ENCODE results near the gene RNF182.
A peak's percentile ranks its signal among the peaks of the same experiment; 100 is the strongest.
"Not testable (repeated sequence)": the region's sequence is repeated elsewhere in the genome, so short reads cannot be mapped to it uniquely, and the experiment has no call there.

The RNF182 gene, protein sequence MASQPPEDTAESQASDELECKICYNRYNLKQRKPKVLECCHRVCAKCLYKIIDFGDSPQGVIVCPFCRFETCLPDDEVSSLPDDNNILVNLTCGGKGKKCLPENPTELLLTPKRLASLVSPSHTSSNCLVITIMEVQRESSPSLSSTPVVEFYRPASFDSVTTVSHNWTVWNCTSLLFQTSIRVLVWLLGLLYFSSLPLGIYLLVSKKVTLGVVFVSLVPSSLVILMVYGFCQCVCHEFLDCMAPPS

DNA sequence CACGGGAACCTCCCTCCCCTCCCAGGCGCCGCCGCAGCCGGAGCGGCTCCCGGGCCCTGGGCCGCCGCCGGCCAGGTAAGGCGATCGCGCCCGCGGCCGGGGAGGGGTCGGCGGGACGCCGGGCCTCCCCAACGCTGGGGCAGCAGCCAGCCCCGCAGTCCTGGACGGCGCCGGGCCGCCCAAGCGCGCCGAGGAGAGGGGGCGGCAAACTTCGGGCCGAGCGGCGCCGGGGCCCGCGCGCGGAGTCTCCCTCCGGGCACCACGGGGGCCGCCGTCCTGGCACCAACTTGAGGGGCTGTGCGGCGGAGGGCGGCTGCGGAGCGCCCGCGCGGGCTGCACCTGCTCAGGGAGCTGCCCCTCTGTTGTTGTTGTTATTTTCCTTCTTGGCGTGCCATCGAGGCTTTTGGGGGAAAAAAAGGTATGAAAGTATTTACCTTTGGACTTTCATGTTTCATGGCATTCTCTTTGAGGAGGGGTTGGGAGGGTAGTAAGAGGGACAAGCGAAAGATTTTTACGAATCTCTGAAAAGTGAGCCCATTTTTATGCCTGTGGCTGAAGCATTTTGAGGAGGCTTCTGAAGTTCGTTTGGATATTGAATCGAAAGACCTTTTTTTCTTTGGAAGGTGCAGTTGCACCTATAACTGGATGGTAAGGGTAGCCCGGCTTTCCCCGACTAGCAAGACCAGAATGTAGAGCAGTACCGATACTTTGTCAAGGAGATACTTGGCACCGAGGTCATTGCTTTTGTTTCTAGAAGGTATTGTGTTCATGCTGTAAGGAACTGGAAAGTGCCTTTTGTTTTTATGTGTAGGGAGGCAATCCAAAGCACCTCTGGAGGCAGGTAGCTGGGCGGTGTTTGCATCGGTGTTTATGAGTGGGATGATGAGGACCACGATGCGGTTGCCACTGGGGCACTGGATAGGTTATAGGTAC, at the start of gene RNF182:
Gene RNF182 (plus strand): TSS at position 4 of the 933 bp plus-strand sequence. CDS start 52,168 bp downstream, outside the sequence.
- Mint-ChIP-seq H3K4me3 (peak within 1 kb of the TSS; percentile 81), H3K27ac (no peak within 1 kb of the TSS), H3K9me3 (no peaks in the 10 kb centered on the region), H3K27me3 (peaks cover 63% of the 10 kb centered on the region), H3K4me1 (ENCODE audit: low read depth) (peaks cover 16% of the 10 kb centered on the region), H3K36me3 (ENCODE audit: low read depth) (no peaks in the 10 kb centered on the region)

DNA sequence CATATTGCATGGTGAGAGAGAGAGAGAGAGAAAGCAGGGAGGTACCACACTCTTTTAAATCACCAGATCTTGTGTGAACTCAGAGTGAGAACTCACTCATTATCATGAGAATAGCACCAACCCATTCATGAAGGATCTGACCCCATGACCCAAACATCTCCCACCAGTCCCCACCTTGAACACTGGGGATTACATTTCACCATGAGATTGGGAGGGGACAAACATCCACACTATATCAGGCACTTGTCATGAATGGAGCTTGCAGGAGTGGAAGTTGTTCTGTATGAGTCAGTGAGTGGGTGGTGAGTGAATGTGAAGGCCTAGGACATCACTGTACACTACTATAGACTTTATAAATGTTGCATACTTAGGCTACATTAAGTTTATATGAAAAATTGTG, 47.7 kb upstream of the RNF182 start:
- H3K36me3 Mint-ChIP-seq (ENCODE audit: low read depth): no peaks in the 10 kb centered on the region
- peaks cover 16% of the 10 kb centered on the region for H3K4me1 Mint-ChIP-seq (ENCODE audit: low read depth)
- H3K9me3 Mint-ChIP-seq: peaks cover 5% of the 10 kb centered on the region
- H3K4me3 Mint-ChIP-seq: no peak overlapping the region
- peaks cover 13% of the 10 kb centered on the region for H3K27me3 Mint-ChIP-seq
- no peak overlapping the region for H3K27ac Mint-ChIP-seq

DNA sequence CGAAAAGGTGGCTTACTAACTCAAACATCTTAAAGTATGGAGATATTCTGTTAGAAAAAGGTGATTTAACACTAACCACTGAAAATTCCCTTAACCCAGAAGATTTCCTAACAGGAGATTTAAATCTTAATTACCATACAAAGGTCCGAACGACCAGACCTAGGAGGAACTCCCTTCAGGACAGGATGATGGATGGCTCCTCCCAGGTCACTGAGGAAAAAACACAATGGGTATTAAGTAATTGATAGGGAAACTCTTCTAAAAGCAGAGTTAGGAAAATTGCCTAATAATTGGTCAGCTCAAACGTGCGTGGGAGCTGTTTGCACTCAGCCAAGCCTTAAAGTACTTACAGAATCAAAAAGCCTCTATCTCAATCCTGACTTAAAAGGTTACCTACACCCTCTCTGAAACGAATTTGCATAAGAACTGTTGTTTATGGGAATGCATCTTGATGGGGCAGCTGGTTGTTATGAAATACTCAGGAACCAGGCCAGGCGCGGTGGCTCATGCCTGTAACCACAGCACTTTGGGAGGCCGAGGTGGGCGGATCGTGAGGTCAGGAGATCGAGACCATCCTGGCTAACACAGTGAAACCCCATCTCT, 44.6 kb upstream of the RNF182 start:
- H3K36me3 Mint-ChIP-seq (ENCODE audit: low read depth); H3K27ac Mint-ChIP-seq; H3K27me3 Mint-ChIP-seq; H3K4me3 Mint-ChIP-seq; H3K4me1 Mint-ChIP-seq (ENCODE audit: low read depth); H3K9me3 Mint-ChIP-seq: not testable (repeated sequence)

DNA sequence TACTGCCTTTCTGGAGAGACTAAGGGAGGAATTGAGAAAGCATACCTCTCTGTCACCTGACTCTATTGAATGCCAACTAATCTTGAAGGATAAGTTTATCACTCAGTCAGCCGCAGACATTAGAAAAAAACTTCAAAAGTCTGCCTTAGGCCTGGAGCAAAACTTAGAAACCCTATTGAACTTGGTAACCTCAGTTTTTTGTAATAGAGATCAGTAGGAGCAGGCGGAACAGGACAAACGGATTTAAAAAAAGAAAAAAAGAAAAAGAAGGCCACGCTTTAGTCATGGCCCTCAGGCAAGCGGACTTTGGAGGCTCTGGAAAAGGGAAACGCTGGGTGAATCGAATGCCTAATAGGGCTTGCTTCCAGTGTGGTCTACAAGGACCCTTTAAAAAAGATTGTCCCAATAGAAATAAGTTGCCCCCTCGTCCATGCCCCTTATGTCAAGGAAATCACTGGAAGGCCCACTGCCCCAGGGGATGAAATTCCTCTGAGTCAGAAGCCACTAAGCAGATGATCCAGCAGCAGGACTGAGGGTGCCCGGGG, 43.1 kb upstream of the RNF182 start:
- H3K4me3 Mint-ChIP-seq: no peak overlapping the region

DNA sequence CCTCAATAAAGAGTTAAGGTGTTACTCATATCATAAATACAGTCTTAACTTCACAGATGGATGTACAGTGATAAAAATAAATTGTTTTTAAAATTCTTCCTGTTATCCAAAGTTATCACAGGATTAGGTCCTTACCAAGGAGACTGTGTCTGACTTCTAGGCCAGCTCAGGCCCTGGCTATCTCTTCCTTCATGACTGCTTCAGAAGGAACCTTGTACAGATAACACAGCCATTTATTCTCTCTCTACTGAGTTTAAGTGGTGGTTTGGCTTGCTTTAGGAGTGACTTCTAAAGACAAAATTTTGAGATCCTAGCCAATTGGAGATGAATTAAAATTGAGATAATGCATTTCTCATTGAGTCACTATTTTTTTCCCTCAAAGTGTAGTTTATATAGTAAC, 40.8 kb upstream of the RNF182 start:
- Mint-ChIP-seq H3K4me3 (no peak overlapping the region), H3K36me3 (ENCODE audit: low read depth) (no peaks in the 10 kb centered on the region), H3K27ac (no peak overlapping the region), H3K9me3 (no peaks in the 10 kb centered on the region), H3K27me3 (peaks cover 3% of the 10 kb centered on the region), H3K4me1 (ENCODE audit: low read depth) (no peaks in the 10 kb centered on the region)

More for the DNA sequence above, 43.1 kb upstream of the RNF182 start:
- peaks cover 5% of the 10 kb centered on the region for H3K9me3 Mint-ChIP-seq
- peaks cover 3% of the 10 kb centered on the region for H3K27me3 Mint-ChIP-seq
- H3K27ac Mint-ChIP-seq: no peak overlapping the region
- no peaks in the 10 kb centered on the region for H3K36me3 Mint-ChIP-seq (ENCODE audit: low read depth)
- no peaks in the 10 kb centered on the region for H3K4me1 Mint-ChIP-seq (ENCODE audit: low read depth)

DNA sequence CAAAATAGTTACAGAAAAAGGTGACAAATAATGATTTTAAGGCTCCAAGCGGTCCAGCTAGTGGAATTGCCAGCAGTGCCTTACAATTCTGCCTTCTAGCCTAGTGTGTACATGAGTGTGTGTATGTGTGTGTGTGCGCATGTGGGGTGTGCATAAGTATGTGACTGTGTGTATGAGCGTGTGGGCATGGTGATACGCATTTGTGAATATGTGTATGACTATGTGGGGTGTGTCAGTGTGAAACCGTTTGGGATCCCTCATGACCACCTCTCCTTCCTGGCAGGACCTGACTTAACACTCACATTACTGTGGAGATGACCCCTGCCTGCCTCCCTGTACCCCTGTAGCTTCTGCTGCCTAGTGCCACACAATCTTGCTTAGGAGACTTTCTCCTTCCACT, 40.4 kb upstream of the RNF182 start:
- H3K9me3 Mint-ChIP-seq: no peaks in the 10 kb centered on the region
- H3K36me3 Mint-ChIP-seq (ENCODE audit: low read depth): no peaks in the 10 kb centered on the region
- peaks cover 3% of the 10 kb centered on the region for H3K27me3 Mint-ChIP-seq
- no peak overlapping the region for H3K4me3 Mint-ChIP-seq
- no peaks in the 10 kb centered on the region for H3K4me1 Mint-ChIP-seq (ENCODE audit: low read depth)
- no peak overlapping the region for H3K27ac Mint-ChIP-seq

DNA sequence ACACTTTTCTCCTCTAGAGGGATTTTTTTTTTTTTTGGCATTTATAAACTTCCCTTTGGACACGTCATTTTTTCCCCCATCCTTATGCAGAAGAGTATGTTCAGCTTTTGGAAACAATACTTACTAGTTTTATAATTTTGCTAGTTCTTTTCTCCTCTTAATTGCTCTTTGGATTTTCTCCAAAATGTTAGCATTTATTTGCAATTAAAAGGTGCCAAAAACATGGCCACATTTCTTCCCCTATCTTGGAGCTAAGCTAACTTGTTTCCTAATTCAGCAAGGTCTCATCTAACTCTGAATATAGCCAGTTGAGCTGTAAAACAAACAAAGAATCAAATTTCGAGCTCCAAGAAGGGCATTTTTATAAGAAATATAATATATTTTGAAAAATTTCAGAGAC, 39.2 kb upstream of the RNF182 start:
- no peak overlapping the region for H3K27ac Mint-ChIP-seq
- H3K4me1 Mint-ChIP-seq (ENCODE audit: low read depth): no peaks in the 10 kb centered on the region
- H3K36me3 Mint-ChIP-seq (ENCODE audit: low read depth): no peaks in the 10 kb centered on the region
- no peaks in the 10 kb centered on the region for H3K9me3 Mint-ChIP-seq
- H3K4me3 Mint-ChIP-seq: no peak overlapping the region
- no peaks in the 10 kb centered on the region for H3K27me3 Mint-ChIP-seq

DNA sequence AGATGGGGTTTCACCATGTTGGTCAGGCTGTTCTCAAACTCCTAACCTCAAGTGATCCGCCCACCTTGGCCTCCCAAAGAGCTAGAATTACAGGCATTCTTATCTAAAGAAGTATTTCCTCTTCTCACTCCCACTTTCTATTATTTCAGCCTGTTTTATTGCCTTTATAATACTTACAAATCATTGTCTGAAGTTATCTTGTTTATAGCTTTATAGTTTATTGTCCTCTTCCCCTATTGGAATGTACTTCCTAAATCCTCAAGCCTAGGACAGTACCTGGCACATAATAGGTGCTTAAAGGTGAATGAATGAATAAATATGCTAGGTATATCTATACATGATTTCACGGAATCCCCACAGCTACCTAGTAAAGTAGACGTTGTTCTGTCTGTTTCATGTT, 37.8 kb upstream of the RNF182 start:
- Mint-ChIP-seq H3K27ac (no peak overlapping the region), H3K4me3 (no peak overlapping the region)

DNA sequence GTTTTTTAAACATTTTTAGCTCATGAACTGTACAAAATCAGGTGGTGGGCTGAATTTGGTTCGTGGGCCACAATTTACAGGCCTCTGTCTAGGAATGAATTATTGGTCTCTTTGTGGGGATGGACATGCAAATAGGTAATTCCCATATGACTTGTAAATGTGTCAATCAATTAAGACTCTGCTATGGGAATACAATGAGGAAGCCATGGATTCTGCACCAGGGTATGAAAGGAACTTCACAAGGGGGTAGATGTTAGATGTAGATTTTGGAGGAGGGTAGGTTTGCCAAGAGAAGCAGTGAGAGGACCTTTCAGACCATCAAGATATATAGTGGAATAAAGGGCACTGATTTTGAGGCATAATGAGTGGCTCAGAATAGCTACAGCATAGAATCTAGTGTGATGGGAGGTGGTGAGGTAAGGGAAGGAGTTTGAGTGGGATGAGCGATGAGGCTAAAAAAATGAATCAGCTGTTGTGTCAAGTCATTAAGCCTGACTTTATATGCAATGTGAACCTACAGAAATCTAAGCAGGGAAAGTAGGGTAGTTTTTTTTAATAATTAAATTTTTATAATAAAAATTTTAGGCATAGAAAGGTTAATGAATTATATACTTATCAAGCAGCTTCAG, 32.6 kb upstream of the RNF182 start:
- Mint-ChIP-seq H3K36me3 (ENCODE audit: low read depth) (no peaks in the 10 kb centered on the region), H3K27me3 (peaks cover 15% of the 10 kb centered on the region), H3K4me1 (ENCODE audit: low read depth) (no peaks in the 10 kb centered on the region), H3K4me3 (no peak overlapping the region), H3K27ac (no peak overlapping the region), H3K9me3 (no peaks in the 10 kb centered on the region)

More for the DNA sequence above, 37.8 kb upstream of the RNF182 start:
- H3K36me3 Mint-ChIP-seq (ENCODE audit: low read depth): no peaks in the 10 kb centered on the region
- no peaks in the 10 kb centered on the region for H3K27me3 Mint-ChIP-seq
- no peaks in the 10 kb centered on the region for H3K4me1 Mint-ChIP-seq (ENCODE audit: low read depth)
- no peaks in the 10 kb centered on the region for H3K9me3 Mint-ChIP-seq

DNA sequence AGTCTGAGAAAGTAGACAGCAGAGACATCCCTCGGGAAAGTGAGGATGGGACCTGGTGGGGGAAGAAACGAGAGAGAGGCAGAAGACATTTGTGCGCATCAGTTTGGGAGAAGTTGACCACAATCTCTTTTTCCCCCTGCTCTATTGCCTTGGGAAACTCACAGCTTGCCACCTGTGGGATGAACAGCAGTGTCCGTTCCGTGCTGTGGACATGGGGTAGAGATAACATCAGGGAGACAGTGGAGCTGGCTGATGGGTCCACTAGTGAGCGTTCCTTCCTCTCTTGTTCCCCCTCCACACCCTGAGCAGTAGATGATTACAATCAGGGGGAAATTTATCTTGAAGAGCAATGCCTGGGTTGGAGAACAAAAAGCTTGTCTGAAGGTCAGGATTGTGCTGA, 21.8 kb upstream of the RNF182 start:
- Mint-ChIP-seq H3K4me1 (ENCODE audit: low read depth) (no peaks in the 10 kb centered on the region), H3K27ac (no peak overlapping the region), H3K9me3 (no peaks in the 10 kb centered on the region), H3K4me3 (no peak overlapping the region), H3K27me3 (peaks cover 43% of the 10 kb centered on the region), H3K36me3 (ENCODE audit: low read depth) (no peaks in the 10 kb centered on the region)

DNA sequence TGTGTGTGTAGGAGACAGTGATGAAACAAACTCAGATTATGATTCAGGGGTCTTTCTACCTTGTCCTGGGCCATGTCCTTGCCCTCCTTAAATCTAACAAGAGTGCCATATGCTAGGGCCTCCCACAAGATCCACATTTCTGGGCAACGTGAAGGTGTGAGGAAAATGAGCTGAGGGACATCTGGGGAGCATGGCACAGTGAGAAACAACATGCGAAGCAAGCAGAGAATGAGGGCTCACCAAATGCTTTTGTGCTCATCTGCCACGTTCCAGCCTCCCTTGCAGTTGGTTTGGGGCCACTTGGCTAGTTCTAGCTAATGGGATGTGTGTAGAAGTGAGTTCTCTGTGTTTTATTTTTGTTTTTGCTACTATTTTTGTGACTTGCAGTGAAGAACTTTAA, 21.4 kb upstream of the RNF182 start:
- Mint-ChIP-seq H3K4me3 (no peak overlapping the region), H3K27ac (no peak overlapping the region), H3K27me3 (peaks cover 47% of the 10 kb centered on the region), H3K36me3 (ENCODE audit: low read depth) (no peaks in the 10 kb centered on the region), H3K4me1 (ENCODE audit: low read depth) (no peaks in the 10 kb centered on the region), H3K9me3 (no peaks in the 10 kb centered on the region)

DNA sequence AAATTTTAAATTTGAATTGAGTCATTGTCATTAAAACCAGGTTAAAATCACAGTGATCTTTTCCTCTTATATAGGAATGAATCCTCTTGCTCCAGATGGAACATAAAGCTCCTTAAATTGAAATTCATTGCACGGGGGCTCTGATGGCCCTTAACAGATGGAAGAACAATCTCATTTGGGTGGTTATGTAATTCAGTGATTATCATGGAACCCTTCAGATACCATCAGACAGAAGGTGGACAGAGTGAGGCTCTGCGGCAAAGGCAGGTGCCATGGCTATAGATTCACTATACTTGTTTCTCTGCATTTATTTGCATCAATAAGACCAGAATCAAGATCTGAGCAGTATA, 17.8 kb upstream of the RNF182 start:
- H3K27ac Mint-ChIP-seq: no peak overlapping the region
- H3K27me3 Mint-ChIP-seq: peaks cover 46% of the 10 kb centered on the region
- H3K4me3 Mint-ChIP-seq: no peak overlapping the region
- no peaks in the 10 kb centered on the region for H3K36me3 Mint-ChIP-seq (ENCODE audit: low read depth)
- H3K4me1 Mint-ChIP-seq (ENCODE audit: low read depth): no peaks in the 10 kb centered on the region
- H3K9me3 Mint-ChIP-seq: no peaks in the 10 kb centered on the region

DNA sequence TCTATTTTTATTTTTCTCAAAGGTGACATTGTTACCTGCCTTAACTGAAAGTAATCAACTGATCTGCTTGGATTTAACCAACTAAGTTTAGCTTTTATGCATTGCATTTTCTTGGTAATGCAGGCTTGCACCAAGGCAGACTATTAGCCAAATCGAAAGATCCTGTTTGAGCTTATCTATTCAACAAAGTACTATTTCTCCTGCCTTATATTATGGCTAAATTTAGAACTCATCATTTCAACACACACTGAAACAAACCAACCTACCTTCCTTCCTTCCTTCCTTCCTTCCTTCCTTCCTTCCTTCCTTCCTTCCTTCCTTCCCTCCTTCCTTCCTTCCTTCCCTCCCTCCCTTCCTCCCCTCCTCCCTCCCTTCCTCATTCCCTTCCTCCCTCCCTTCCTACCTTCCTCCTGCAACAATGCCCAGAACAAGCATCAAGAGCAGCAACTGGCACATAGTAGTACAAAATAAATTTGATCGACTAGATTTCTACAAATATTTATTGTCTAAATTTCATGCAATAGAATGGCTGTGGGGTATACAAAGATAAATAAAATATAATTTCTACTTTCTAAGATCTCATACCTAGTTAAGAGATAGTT, 17.0 kb upstream of the RNF182 start:
- Mint-ChIP-seq H3K9me3 (no peaks in the 10 kb centered on the region), H3K27ac (no peak overlapping the region), H3K4me3 (no peak overlapping the region), H3K36me3 (ENCODE audit: low read depth) (no peaks in the 10 kb centered on the region), H3K27me3 (peaks cover 45% of the 10 kb centered on the region), H3K4me1 (ENCODE audit: low read depth) (no peaks in the 10 kb centered on the region)

DNA sequence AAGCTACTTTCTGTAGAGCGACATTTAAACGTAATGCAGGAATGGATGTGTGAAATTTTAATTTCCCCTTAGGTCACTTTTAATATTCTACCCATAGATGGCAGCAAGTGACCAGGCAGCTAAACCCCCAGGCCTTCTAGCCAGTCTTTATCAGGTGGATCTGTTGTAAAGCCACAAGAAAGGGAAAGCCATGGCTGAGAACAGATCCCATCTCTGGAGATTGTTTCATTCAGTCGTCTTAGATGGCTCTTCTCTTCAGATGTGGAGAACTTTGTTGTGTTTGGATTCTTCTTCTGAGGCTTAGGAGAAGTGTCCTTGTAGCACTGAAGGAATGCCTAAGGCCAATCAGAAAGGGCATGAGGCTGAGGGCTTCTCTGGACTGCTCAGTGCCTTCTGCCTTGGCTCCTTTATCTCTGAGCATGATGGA, 15.8 kb upstream of the RNF182 start:
- no peak overlapping the region for H3K4me3 Mint-ChIP-seq
- no peak overlapping the region for H3K27ac Mint-ChIP-seq
- H3K4me1 Mint-ChIP-seq (ENCODE audit: low read depth): no peaks in the 10 kb centered on the region
- peaks cover 42% of the 10 kb centered on the region for H3K27me3 Mint-ChIP-seq
- no peaks in the 10 kb centered on the region for H3K9me3 Mint-ChIP-seq
- no peaks in the 10 kb centered on the region for H3K36me3 Mint-ChIP-seq (ENCODE audit: low read depth)

All from stimulated activated naive CD8-positive, alpha-beta T cell treated with anti-CD3 and anti-CD28 coated beads, Interleukin-15, Interleukin-2, amounts not matched to agents 100 ng/mL and 50 ng/mL, for 24 hours (primary cell).